HG03432 (cell line): Measurements from ENCODE around the gene ERCC6.

Experiments
- ATAC-seq: cut with Tn5 transposase; IDR thresholded peaks from one replicate; pipeline ENCODE4 v1.9.1; 2021; ENCODE audit warnings: mild to moderate bottlenecking, moderate library complexity; ENCODE audit not compliant: unreplicated experiment

The ERCC6 gene

GRCh38 chr10:49538381-49539319 lies at the start of gene ERCC6:
Gene ERCC6, minus strand, starts transcription at chr10:49539121.
- peak; percentile 84 for ATAC-seq

GRCh38 chr10:49587981-49588380 lies 49.1 kb upstream of the ERCC6 start:
- ATAC-seq, result no peak

GRCh38 chr10:49585387-49585786 lies 46.5 kb upstream of the ERCC6 start:
- ATAC-seq, result no peak

GRCh38 chr10:49579621-49580020 lies 40.7 kb upstream of the ERCC6 start:
- no peak for ATAC-seq

- no peak for ATAC-seq
Measured at GRCh38 chr10:49578392-49578791, 39.5 kb upstream of the ERCC6 start.

GRCh38 chr10:49577182-49577925 lies 38.4 kb upstream of the ERCC6 start:
- ATAC-seq, result no peak

GRCh38 chr10:49575489-49576072 lies 36.7 kb upstream of the ERCC6 start:
- ATAC-seq, result no peak

GRCh38 chr10:49572594-49573114 lies 33.7 kb upstream of the ERCC6 start:
- ATAC-seq, result no peak

- no peak for ATAC-seq
Measured at GRCh38 chr10:49571388-49571787, 32.5 kb upstream of the ERCC6 start.

GRCh38 chr10:49569031-49569631 lies 30.2 kb upstream of the ERCC6 start:
- ATAC-seq, result no peak

- ATAC-seq, result peak; percentile 80
Measured at GRCh38 chr10:49568235-49568634, 29.3 kb upstream of the ERCC6 start.

GRCh38 chr10:49567810-49568209 lies 28.9 kb upstream of the ERCC6 start:
- peak; percentile 17 for ATAC-seq

- no peak for ATAC-seq
Measured at GRCh38 chr10:49564461-49565009, 25.6 kb upstream of the ERCC6 start.

GRCh38 chr10:49562893-49563292 lies 24.0 kb upstream of the ERCC6 start:
- ATAC-seq, result no peak

GRCh38 chr10:49560526-49560925 lies 21.6 kb upstream of the ERCC6 start:
- no peak for ATAC-seq

- no peak for ATAC-seq
Measured at GRCh38 chr10:49559476-49559875, 20.6 kb upstream of the ERCC6 start.

GRCh38 chr10:49558190-49558589 lies 19.3 kb upstream of the ERCC6 start:
- ATAC-seq, result no peak

- no peak for ATAC-seq
Measured at GRCh38 chr10:49557681-49558080, 18.8 kb upstream of the ERCC6 start.

GRCh38 chr10:49556723-49557122 lies 17.8 kb upstream of the ERCC6 start:
- no peak for ATAC-seq

GRCh38 chr10:49552277-49552676 lies 13.4 kb upstream of the ERCC6 start:
- ATAC-seq, result no peak

- no peak for ATAC-seq
Measured at GRCh38 chr10:49550563-49550962, 11.6 kb upstream of the ERCC6 start.
